Smooth muscle cell (in vitro differentiated cells): ENCODE measurements around the gene RAPGEF2. TPM values are rescaled to one million over a fixed set of nuclear protein-coding genes. Genes with fewer than 3 reads are reported as not detected.
"Not testable (repeated sequence)": the region's sequence is repeated elsewhere in the genome, so short reads cannot be mapped to it uniquely, and the experiment has no call there.

Experiments
- DNase-seq: peaks from one replicate; lab custom pipeline; 2025; ENCODE audit not compliant: unreplicated experiment; lab: John Stamatoyannopoulos, UW
- H2AFZ ChIP-seq: fragments of 200-600 bp; sonication (generic); 2 replicates; pipeline ENCODE4 v1.6.0; 2016; ENCODE audit warnings: antibody characterized with exemption, low read depth, mild to moderate bottlenecking
- H3F3A ChIP-seq: fragments of 200-600 bp; sonication (generic); 2 replicates; pipeline ENCODE4 v1.6.0; 2017; ENCODE audit warnings: antibody characterized with exemption, low read depth
- H3K27ac ChIP-seq: fragments of 200-600 bp; sonication (generic); 2 replicates; pipeline ENCODE4 v1.5.1; 2016; ENCODE audit warnings: low read depth, mild to moderate bottlenecking
- H3K27me3 ChIP-seq: fragments of 200-600 bp; sonication (generic); 2 replicates; pipeline ENCODE4 v1.6.1; 2016; ENCODE audit warnings: low read depth, mild to moderate bottlenecking
- H3K36me3 ChIP-seq: fragments of 200-600 bp; sonication (generic); 2 replicates; pipeline ENCODE4 v1.5.1; 2016; ENCODE audit warnings: low read depth
- H3K4me1 ChIP-seq: fragments of 200-600 bp; sonication (generic); 2 replicates; pipeline ENCODE4 v1.5.1; 2016; ENCODE audit warnings: low read depth
- H3K4me2 ChIP-seq: fragments of 200-600 bp; sonication (generic); 2 replicates; pipeline ENCODE4 v1.6.0; 2016; ENCODE audit warnings: mild to moderate bottlenecking
- H3K4me3 ChIP-seq: fragments of 200-600 bp; sonication (generic); 2 replicates; pipeline ENCODE4 v1.5.1; 2016; ENCODE audit warnings: mild to moderate bottlenecking
- H3K79me2 ChIP-seq: fragments of 200-600 bp; sonication (generic); 2 replicates; pipeline ENCODE4 v1.6.0; 2016; ENCODE audit warnings: low read depth, mild to moderate bottlenecking
- H3K9ac ChIP-seq: fragments of 200-600 bp; sonication (generic); 2 replicates; pipeline ENCODE4 v1.6.0; 2016; ENCODE audit warnings: low read depth
- H3K9me3 ChIP-seq: fragments of 200-600 bp; sonication (generic); replicated peaks from 2 replicates; pipeline ENCODE4 v1.5.1; 2016; ENCODE audit warnings: low read depth
- H4K20me1 ChIP-seq: fragments of 200-600 bp; sonication (generic); 2 replicates; pipeline ENCODE4 v1.6.0; 2016; ENCODE audit warnings: low read depth
- CTCF ChIP-seq: fragments of 200-600 bp; sonication (generic); IDR thresholded peaks from 2 replicates; pipeline ENCODE4 v1.5.1; 2017; ENCODE audit warnings: borderline replicate concordance, mild to moderate bottlenecking, antibody characterized with exemption; ENCODE audit not compliant: insufficient read depth, poor library complexity, severe bottlenecking
- WGBS: methylation state at CpG from one replicate; pipeline ENCODE4 v1.1.7; 2016; ENCODE audit warnings: low lambda C conversion rate; 5-methylcytosine and 5-hydroxymethylcytosine counted together
- polyA plus RNA-seq: library from polyadenylated mRNA; unstranded; fragments of >200 nt; fragmentation: Nextera tagmentation; extraction: Ambion mirVana; gene quantifications from 2 replicates; pipeline ENCODE4 v1.2.1, GENCODE V29; 2016
- total RNA-seq: library from RNA; depleted of rRNA; stranded (reverse); fragments of >200 nt; gene quantifications from 2 replicates; pipeline ENCODE4 v1.2.3, GENCODE V29; 2014

Gene RAPGEF2
- total and polyA plus RNA-seq, 2 experiments from 2014 or later, result 7.4 to 44.7 TPM

- WGBS, result 65% methylated on average over 3 of the region's 3 CpGs
- no peak for TF ChIP-seq CTCF
- Histone ChIP-seq H3K27ac (no peak overlapping the region), H3F3A (no peaks in the 10 kb centered on the region), H3K4me3 (no peak overlapping the region), H3K36me3 (no peaks in the 10 kb centered on the region), H3K27me3 (no peaks in the 10 kb centered on the region), H3K9me3 (no peaks in the 10 kb centered on the region), H3K79me2 (no peaks in the 10 kb centered on the region), H3K4me1 (no peaks in the 10 kb centered on the region), H4K20me1 (no peaks in the 10 kb centered on the region), H2AFZ (no peak overlapping the region), H3K9ac (no peak overlapping the region), H3K4me2 (no peak overlapping the region)
- DNase-seq, result no peak
These were observed 27.3 kb upstream of the RAPGEF2 start for GRCh38 chr4:159075531-159075932.

DNA sequence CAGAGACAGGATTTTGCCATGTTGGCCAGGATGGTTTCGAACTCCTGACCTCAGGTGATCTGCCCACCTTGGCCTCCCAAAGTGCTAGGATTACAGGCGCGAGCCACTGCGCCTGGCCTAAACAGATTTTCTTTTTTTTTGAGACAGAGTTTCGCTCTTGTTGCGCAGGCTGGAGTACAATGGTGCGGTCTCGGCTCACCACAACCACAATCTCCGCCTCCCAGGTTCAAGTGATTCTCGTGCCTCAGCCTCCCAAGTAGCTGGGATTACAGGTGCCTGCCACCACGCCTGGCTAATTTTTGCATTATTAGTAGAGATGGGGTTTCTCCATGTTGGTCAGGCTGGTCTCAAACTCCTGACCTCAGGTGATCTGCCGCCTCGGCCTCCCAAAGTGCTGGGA, 25.9 kb upstream of the RAPGEF2 start:
- H3K4me1 ChIP-seq, H3K4me2 ChIP-seq, H3K4me3 ChIP-seq, H3K36me3 ChIP-seq, H3K9me3 ChIP-seq, H2AFZ ChIP-seq, H4K20me1 ChIP-seq, H3K79me2 ChIP-seq, H3F3A ChIP-seq, DNase-seq, H3K9ac ChIP-seq, H3K27ac ChIP-seq, H3K27me3 ChIP-seq: not testable (repeated sequence)
- 96% methylated on average over 13 of the region's 13 CpGs for WGBS

DNA sequence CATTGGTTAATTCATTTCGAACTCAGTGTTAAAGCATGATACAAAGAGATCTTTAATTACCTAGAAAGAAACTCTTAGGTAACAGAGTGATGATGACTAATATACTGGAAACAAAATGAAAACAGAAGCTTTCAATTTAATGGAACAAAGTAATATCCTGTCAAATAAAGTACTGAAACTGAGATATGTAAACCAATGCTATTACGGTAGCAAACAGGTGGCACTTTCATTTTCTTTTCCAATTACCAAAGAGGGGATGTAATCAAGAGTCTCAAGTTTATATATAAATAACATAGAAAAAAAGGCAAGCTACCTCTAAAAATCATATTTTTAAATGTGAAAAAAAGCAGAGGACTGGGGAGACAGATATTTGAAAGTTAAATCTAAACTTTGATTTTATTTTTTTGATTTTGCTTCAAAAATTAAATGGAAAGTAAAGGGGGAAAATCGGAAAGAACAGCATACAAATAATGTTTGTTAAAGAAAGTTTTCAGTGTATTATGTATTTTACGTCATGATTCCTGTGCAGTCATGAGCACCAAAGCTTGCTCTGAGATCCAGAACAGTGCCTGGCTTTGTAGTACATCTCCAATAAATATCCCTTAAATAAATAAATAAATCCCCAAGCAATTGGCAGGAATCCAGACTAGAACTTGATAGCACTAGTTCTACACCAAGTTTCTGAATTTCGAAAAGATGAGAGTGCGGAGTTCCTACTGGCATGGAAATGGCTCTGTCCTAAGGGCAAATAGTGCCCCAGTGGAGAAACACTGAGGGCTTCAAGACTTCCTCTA, 25.0 kb upstream of the RAPGEF2 start:
- no peaks in the 10 kb centered on the region for H3F3A ChIP-seq
- H3K36me3 ChIP-seq, result no peaks in the 10 kb centered on the region
- H3K4me1 ChIP-seq, result no peaks in the 10 kb centered on the region
- WGBS, result 90% methylated on average over 6 of the region's 6 CpGs
- DNase-seq, result no peak
- H3K27me3 ChIP-seq, result no peaks in the 10 kb centered on the region
- no peaks in the 10 kb centered on the region for H4K20me1 ChIP-seq
- TF ChIP-seq CTCF, result no peak
- no peak overlapping the region for H2AFZ ChIP-seq
- H3K27ac ChIP-seq, result no peak overlapping the region
- no peak overlapping the region for H3K4me3 ChIP-seq
- H3K9ac ChIP-seq, result no peak overlapping the region
- no peaks in the 10 kb centered on the region for H3K79me2 ChIP-seq
- H3K4me2 ChIP-seq, result no peak overlapping the region
- no peaks in the 10 kb centered on the region for H3K9me3 ChIP-seq

DNA sequence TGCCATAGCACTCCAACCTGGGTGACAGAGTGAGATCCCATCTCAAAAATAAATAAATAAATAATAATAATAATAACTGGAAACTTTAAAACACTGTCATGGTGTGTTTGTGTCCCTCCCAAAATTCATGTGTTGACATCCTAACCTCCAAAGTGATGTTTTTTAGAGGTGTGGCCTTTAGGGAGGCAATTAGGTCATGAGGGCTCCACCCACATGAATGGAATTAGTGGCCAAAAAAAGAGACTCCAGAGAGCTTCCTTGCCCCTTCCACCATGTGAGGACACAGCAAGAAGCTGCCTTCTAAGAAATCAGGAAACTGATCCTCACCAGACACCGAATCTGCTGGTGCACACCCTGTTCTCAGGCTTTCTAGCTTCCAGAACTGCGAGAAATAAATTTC, 23.8 kb upstream of the RAPGEF2 start:
- Histone ChIP-seq H2AFZ (no peak overlapping the region), H3K4me2 (no peak overlapping the region), H3K27me3 (no peaks in the 10 kb centered on the region), H3K36me3 (no peaks in the 10 kb centered on the region), H3F3A (no peaks in the 10 kb centered on the region), H3K9me3 (no peaks in the 10 kb centered on the region), H3K9ac (no peak overlapping the region), H3K4me1 (no peaks in the 10 kb centered on the region), H4K20me1 (no peaks in the 10 kb centered on the region), H3K4me3 (no peak overlapping the region), H3K27ac (no peak overlapping the region), H3K79me2 (no peaks in the 10 kb centered on the region)
- TF ChIP-seq CTCF, result no peak
- WGBS, result 95% methylated on average over 2 of the region's 2 CpGs
- DNase-seq, result no peak
